ENCODE results near the gene ZSWIM5.

- TF ChIP-seq CTCF (IDR thresholded peaks at IDR 0.05) = peak; percentile 32 to 80 (median 80)
- no peak for TF ChIP-seq POLR2AphosphoS5 (IDR thresholded peaks at IDR 0.05)
Observed at GRCh38 chr1:45018599-45019230, 187.7 kb downstream of the ZSWIM5 start.

Measured in breast epithelium (tissue), 3 donors.